HG02981 (cell line): ENCODE results near the gene UFSP1.
"Not testable (repeated sequence)": the region's sequence is repeated elsewhere in the genome, so short reads cannot be mapped to it uniquely, and the experiment has no call there.

Source experiments
- ATAC-seq: cut with Tn5 transposase; IDR thresholded peaks from one replicate; pipeline ENCODE4 v1.9.1; 2021; ENCODE audit warnings: mild to moderate bottlenecking, moderate library complexity; ENCODE audit not compliant: unreplicated experiment

UFSP1 gene

GRCh38 chr7:100888988-100889750, at the start of gene UFSP1:
TSS of gene UFSP1 (minus strand) at chr7:100889715. CDS start at chr7:100889271, 444 bp downstream.
- ATAC-seq: peak; percentile 22

GRCh38 chr7:100936167-100936566, 46.7 kb upstream of the UFSP1 start:
- not testable (repeated sequence) for ATAC-seq

- not testable (repeated sequence) for ATAC-seq
Measured at GRCh38 chr7:100935381-100935780, 45.9 kb upstream of the UFSP1 start.

GRCh38 chr7:100933734-100934133, 44.2 kb upstream of the UFSP1 start:
- ATAC-seq: no peak

GRCh38 chr7:100929808-100930174, 40.3 kb upstream of the UFSP1 start:
- ATAC-seq: no peak

- not testable (repeated sequence) for ATAC-seq
Measured at GRCh38 chr7:100923616-100924015, 34.1 kb upstream of the UFSP1 start.

- no peak for ATAC-seq
Measured at GRCh38 chr7:100921039-100921438, 31.5 kb upstream of the UFSP1 start.

GRCh38 chr7:100919779-100920437, 30.4 kb upstream of the UFSP1 start:
- ATAC-seq: not testable (repeated sequence)

GRCh38 chr7:100919335-100919734, 29.8 kb upstream of the UFSP1 start:
- ATAC-seq: not testable (repeated sequence)

GRCh38 chr7:100914879-100915447, 25.4 kb upstream of the UFSP1 start:
- no peak for ATAC-seq

GRCh38 chr7:100914208-100914878, 24.8 kb upstream of the UFSP1 start:
- no peak for ATAC-seq

- ATAC-seq: no peak
Measured at GRCh38 chr7:100911484-100911883, 22.0 kb upstream of the UFSP1 start.

GRCh38 chr7:100910443-100910842, 20.9 kb upstream of the UFSP1 start:
- ATAC-seq: not testable (repeated sequence)

- no peak for ATAC-seq
Measured at GRCh38 chr7:100908512-100908911, 19.0 kb upstream of the UFSP1 start.

GRCh38 chr7:100902638-100903037, 13.1 kb upstream of the UFSP1 start:
- no peak for ATAC-seq

- ATAC-seq: no peak
Measured at GRCh38 chr7:100901921-100902332, 12.4 kb upstream of the UFSP1 start.

GRCh38 chr7:100900978-100901377, 11.5 kb upstream of the UFSP1 start:
- no peak for ATAC-seq

- ATAC-seq: no peak
Measured at GRCh38 chr7:100899432-100899831, 9.9 kb upstream of the UFSP1 start.

GRCh38 chr7:100897772-100898454, 8.4 kb upstream of the UFSP1 start:
- ATAC-seq: no peak

GRCh38 chr7:100896732-100897608, 7.5 kb upstream of the UFSP1 start:
- no peak for ATAC-seq
